SK-N-SH treated with all-trans-retinoic acid at 6 μM for 48 hours (cell line): ENCODE results near the gene DSE.

Source experiments
- ATAC-seq: fragments of 200-7000 bp; cut with Tn5 transposase; 3 replicates; pipeline ENCODE4 v1.9.1; 2020; ENCODE audit warnings: mild to moderate bottlenecking, moderate library complexity
- ARNTL ChIP-seq: fragments of 450-650 bp; formaldehyde crosslinking; IDR thresholded peaks from 2 replicates; pipeline ENCODE4 v1.5.0; 2020; ENCODE audit warnings: low read depth, mild to moderate bottlenecking, moderate library complexity, borderline replicate concordance
- BACH2 ChIP-seq: fragments of 250-450 bp; sonication (Bioruptor Pico); IDR thresholded peaks from 2 replicates; pipeline ENCODE4 v1.9.0; 2021; ENCODE audit warnings: mild to moderate bottlenecking, borderline replicate concordance
- CREB5 ChIP-seq: fragments of 250-450 bp; sonication (Bioruptor Pico); IDR thresholded peaks from 2 replicates; pipeline ENCODE4 v1.5.1; 2020; ENCODE audit warnings: low read depth, mild to moderate bottlenecking, moderate library complexity
- CSDC2 ChIP-seq: fragments of 250-450 bp; sonication (Bioruptor Pico); IDR thresholded peaks from 2 replicates; pipeline ENCODE4 v1.5.0; 2020; ENCODE audit warnings: mild to moderate bottlenecking, moderate library complexity
- CSRNP3 ChIP-seq: fragments of 250-450 bp; sonication (Bioruptor Pico); IDR thresholded peaks from 2 replicates; pipeline ENCODE4 v1.5.1; 2021; ENCODE audit warnings: mild to moderate bottlenecking, moderate library complexity
- ESRRG ChIP-seq: fragments of 250-450 bp; sonication (Bioruptor Pico); IDR thresholded peaks from 2 replicates; pipeline ENCODE4 v1.6.1; 2021; ENCODE audit warnings: mild to moderate bottlenecking
- GLIS3 ChIP-seq: fragments of 250-450 bp; sonication (Bioruptor Pico); IDR thresholded peaks from 2 replicates; pipeline ENCODE4 v1.5.0; 2020; ENCODE audit warnings: mild to moderate bottlenecking, moderate library complexity
- ISL1 ChIP-seq: fragments of 250-450 bp; sonication (Bioruptor Pico); IDR thresholded peaks from 2 replicates; pipeline ENCODE4 v2.1.2; 2022; ENCODE audit warnings: mild to moderate bottlenecking, moderate library complexity
- OSR1 ChIP-seq: fragments of 250-450 bp; sonication (Bioruptor Pico); IDR thresholded peaks from 2 replicates; pipeline ENCODE4 v1.8.0; 2022; ENCODE audit warnings: moderate library complexity, mild to moderate bottlenecking, inconsistent platforms
- PATZ1 ChIP-seq: fragments of 250-450 bp; sonication (Bioruptor Pico); IDR thresholded peaks from 2 replicates; pipeline ENCODE4 v1.8.0; 2020; ENCODE audit warnings: mild to moderate bottlenecking, moderate library complexity, borderline replicate concordance
- POU6F1 ChIP-seq: fragments of 250-450 bp; sonication (Bioruptor Pico); IDR thresholded peaks from 2 replicates; pipeline ENCODE4 v1.8.0; 2021; ENCODE audit warnings: low read depth, mild to moderate bottlenecking, moderate library complexity, borderline replicate concordance
- PPARA ChIP-seq: fragments of 250-450 bp; sonication (Bioruptor Pico); IDR thresholded peaks from 2 replicates; pipeline ENCODE4 v1.5.0; 2020; ENCODE audit warnings: mild to moderate bottlenecking, borderline replicate concordance
- RARB ChIP-seq: fragments of 250-450 bp; sonication (Bioruptor Pico); IDR thresholded peaks from 2 replicates; pipeline ENCODE4 v1.8.0; 2021; ENCODE audit warnings: mild to moderate bottlenecking, moderate library complexity
- SNAI2 ChIP-seq: fragments of 250-450 bp; sonication (Bioruptor Pico); IDR thresholded peaks from 2 replicates; pipeline ENCODE4 v1.5.0; 2020; ENCODE audit warnings: mild to moderate bottlenecking, moderate library complexity
- TSHZ2 ChIP-seq: fragments of 250-450 bp; sonication (Bioruptor Pico); IDR thresholded peaks from 2 replicates; pipeline ENCODE4 v1.5.0; 2020; ENCODE audit warnings: mild to moderate bottlenecking, moderate library complexity
- ZFP3 ChIP-seq: fragments of 250-450 bp; sonication (Bioruptor Pico); IDR thresholded peaks from 2 replicates; pipeline ENCODE4 v1.5.0; 2020; ENCODE audit warnings: mild to moderate bottlenecking, moderate library complexity
- ZFP30 ChIP-seq: fragments of 450-650 bp; formaldehyde crosslinking; IDR thresholded peaks from 2 replicates; pipeline ENCODE4 v1.5.0; 2022; ENCODE audit warnings: mild to moderate bottlenecking, moderate library complexity
- ZNF565 ChIP-seq: fragments of 450-650 bp; formaldehyde crosslinking; conservative IDR thresholded peaks from 2 replicates; pipeline ENCODE4 v1.5.0; 2020; ENCODE audit warnings: low read depth, mild to moderate bottlenecking, moderate library complexity
- ZNF70 ChIP-seq: fragments of 450-650 bp; formaldehyde crosslinking; IDR thresholded peaks from 2 replicates; pipeline ENCODE4 v1.5.0; 2020; ENCODE audit warnings: mild to moderate bottlenecking, moderate library complexity
- ZNF8 ChIP-seq: fragments of 450-650 bp; formaldehyde crosslinking; IDR thresholded peaks from 2 replicates; pipeline ENCODE4 v1.5.0; 2020; ENCODE audit warnings: mild to moderate bottlenecking, moderate library complexity

The DSE gene

GRCh38 chr6:116408491-116408890, 37.7 kb downstream of the DSE start:
- ATAC-seq, result no peak
- no peak for TF ChIP-seq SNAI2
- no peak for TF ChIP-seq ZNF70 (CRISPR knock-in tag)
- TF ChIP-seq BACH2 (CRISPR knock-in tag), result no peak

GRCh38 chr6:116409756-116410155, 39.0 kb downstream of the DSE start:
- TF ChIP-seq CREB5 (no peak), POU6F1 (CRISPR knock-in tag) (no peak), TSHZ2 (CRISPR knock-in tag) (no peak), ZNF565 (CRISPR knock-in tag) (no peak), OSR1 (CRISPR knock-in tag) (no peak), ZNF8 (CRISPR knock-in tag) (no peak)
- no peak for ATAC-seq

GRCh38 chr6:116411284-116411623, 40.5 kb downstream of the DSE start:
- peak; percentile 91 for ATAC-seq
- TF ChIP-seq ZFP30 (CRISPR knock-in tag) (no peak), ZFP3 (CRISPR knock-in tag) (no peak), ESRRG (CRISPR knock-in tag) (no peak), GLIS3 (CRISPR knock-in tag) (no peak), ISL1 (CRISPR knock-in tag) (no peak), ZNF565 (CRISPR knock-in tag) (no peak)

GRCh38 chr6:116412270-116412669, 41.5 kb downstream of the DSE start:
- TF ChIP-seq BACH2 (CRISPR knock-in tag) (no peak), ESRRG (CRISPR knock-in tag) (no peak), RARB (no peak), CSDC2 (no peak), PPARA (no peak), ARNTL (CRISPR knock-in tag) (no peak), SNAI2 (no peak), ZNF70 (CRISPR knock-in tag) (no peak), OSR1 (CRISPR knock-in tag) (no peak), POU6F1 (CRISPR knock-in tag) (no peak), ZNF565 (CRISPR knock-in tag) (no peak), CREB5 (no peak), GLIS3 (CRISPR knock-in tag) (no peak), ISL1 (CRISPR knock-in tag) (no peak), PATZ1 (CRISPR knock-in tag) (no peak), CSRNP3 (CRISPR knock-in tag) (no peak)

More at GRCh38 chr6:116412270-116412669, 41.5 kb downstream of the DSE start:
- ATAC-seq, result peak; percentile 44
